Endothelial cell of umbilical vein (primary cell): Measurements from ENCODE around the gene WDR86. TPM values are rescaled to one million over a fixed set of nuclear protein-coding genes. Genes with fewer than 3 reads are reported as not detected.

Experiments
- BruUV-seq: library from RNA; stranded (reverse); fragments of 400-500 nt; replicated peaks from 2 replicates; lab custom pipeline; 2021; lab: Mats Ljungman, UMichigan
- CTCF ChIA-PET: fragments of 300-600, 350-600 bp; sonication (Branson Sonifier 250); formaldehyde crosslinking; loops from one replicate; lab custom pipeline; 2021; ENCODE audit warnings: antibody characterized with exemption, inconsistent platforms; lab: Charles Lee
- POLR2A ChIA-PET: fragments of 300-600, 350-600 bp; sonication (Branson Sonifier 250); formaldehyde crosslinking; loops from one replicate; lab custom pipeline; 2021; ENCODE audit warnings: antibody characterized with exemption, inconsistent platforms; lab: Charles Lee
- DNase-seq: peaks from one replicate; pipeline ENCODE4 v3.0.0-alpha.2; 2011; ENCODE audit warnings: low read depth, low spot score
- FAIRE-seq: peaks from 2 replicates; lab custom pipeline; 2011; peaks lifted over from hg19 to GRCh38; lab: Jason Lieb, UNC
- H2AFZ ChIP-seq: 2 replicates; pipeline ENCODE4 v1.6.0; 2012; ENCODE audit warnings: low read depth, low read length, control low read depth, inconsistent platforms
- H3K27ac ChIP-seq: 2 replicates; pipeline ENCODE4 v1.5.1; 2011; ENCODE audit warnings: low read depth, mild to moderate bottlenecking, control low read depth, low read length, moderate library complexity; ENCODE audit not compliant: insufficient read depth
- H3K27me3 ChIP-seq, 2 experiments: 2 replicates each; pipeline versions ENCODE4 v1.6.0 to v1.6.1; 2011; ENCODE audit warnings: low read length in 2 of 2, mixed read lengths in 1 of 2; ENCODE audit not compliant: control insufficient read depth in 2 of 2, insufficient read depth in 2 of 2
- H3K36me3 ChIP-seq, 2 experiments: 2 replicates in 1 of 2; 3 replicates in 1 of 2; pipeline ENCODE4 v1.5.1; 2011; ENCODE audit warnings: low read length in 2 of 2, mild to moderate bottlenecking in 1 of 2, moderate library complexity in 1 of 2; ENCODE audit not compliant: control insufficient read depth in 2 of 2, insufficient read depth in 2 of 2; ENCODE audit errors: extremely low read depth in 1 of 2
- H3K4me1 ChIP-seq: 3 replicates; pipeline ENCODE4 v1.5.1; 2011; ENCODE audit warnings: mild to moderate bottlenecking, low read length; ENCODE audit not compliant: control insufficient read depth, insufficient read depth; ENCODE audit errors: extremely low read depth
- H3K4me2 ChIP-seq: 2 replicates; pipeline ENCODE4 v1.6.1; 2011; ENCODE audit warnings: low read length, control low read depth, mixed read lengths; ENCODE audit not compliant: insufficient read depth
- H3K4me3 ChIP-seq, 3 experiments: fragments of 200-600 bp in 1 of 3; sonication (generic), shearing (Covaris generic) in 1 of 3; replicated peaks in 1 of 3; 2 replicates each; pipeline ENCODE4 v1.5.1; 2011 to 2016; ENCODE audit warnings: control low read depth in 3 of 3, low read length in 3 of 3, mild to moderate bottlenecking in 2 of 3, inconsistent platforms in 1 of 3, low read depth in 1 of 3, moderate library complexity in 1 of 3; ENCODE audit not compliant: insufficient read depth in 1 of 3
- H3K79me2 ChIP-seq: 2 replicates; pipeline ENCODE4 v1.6.0; 2012; ENCODE audit warnings: low read length, inconsistent platforms; ENCODE audit not compliant: control insufficient read depth, insufficient read depth
- H3K9ac ChIP-seq: replicated peaks from 2 replicates; pipeline ENCODE3; 2011; ENCODE audit warnings: low read length, control low read depth; ENCODE audit not compliant: insufficient read depth; ENCODE audit errors: extremely low read depth
- H3K9me1 ChIP-seq: replicated peaks from 3 replicates; pipeline ENCODE4 v1.6.0; 2011; ENCODE audit warnings: mild to moderate bottlenecking, low read length; ENCODE audit not compliant: control insufficient read depth, insufficient read depth; ENCODE audit errors: extremely low read depth
- H3K9me3 ChIP-seq: replicated peaks from 2 replicates; pipeline ENCODE4 v1.5.1; 2012; ENCODE audit warnings: low read length, inconsistent platforms; ENCODE audit not compliant: control insufficient read depth, insufficient read depth
- H4K20me1 ChIP-seq: replicated peaks from 2 replicates; pipeline ENCODE3; 2011; ENCODE audit warnings: mild to moderate bottlenecking, low read length; ENCODE audit not compliant: control insufficient read depth, insufficient read depth; ENCODE audit errors: extremely low read depth
- EZH2 ChIP-seq: IDR thresholded peaks from 2 replicates; pipeline ENCODE4 v1.6.1; 2012; ENCODE audit warnings: borderline replicate concordance, low read depth, mild to moderate bottlenecking, moderate library complexity, low read length, inconsistent platforms; ENCODE audit not compliant: severe bottlenecking
- GATA2 ChIP-seq: IDR thresholded peaks from 2 replicates; pipeline ENCODE4 v1.7.0; 2011; ENCODE audit warnings: low read depth, mild to moderate bottlenecking, moderate library complexity, mixed read lengths, low read length; ENCODE audit not compliant: insufficient read length, insufficient read depth
- dilution Hi-C: fragments of 300-500 bp; cut with MboI; formaldehyde crosslinking; loops from one replicate; pipeline ENCODE4 v1.15.0; 2019; ENCODE audit warnings: low sequenced_read_pairs; ENCODE audit not compliant: extremely low pct_ligation_motif_present
- intact Hi-C: fragments of 100-400 bp; cut with micrococcal nuclease; formaldehyde crosslinking; loops from one replicate; pipeline ENCODE4 v1.10.0; 2022
- polyA plus RNA-seq, 4 experiments: library from polyadenylated mRNA; depleted of rRNA in 3 of 4; stranded (reverse) in 3 of 4; unstranded in 1 of 4; fragments of >200 nt; gene quantifications; 2 replicates each; pipeline versions ENCODE4 v1.2.1 to v1.2.3, GENCODE V29; 2011 to 2012; ENCODE audit warnings: missing spikeins in 1 of 4
- total RNA-seq: library from RNA; stranded (reverse); gene quantifications from 2 replicates; pipeline ENCODE4 v1.2.3, GENCODE V29; 2021

The WDR86 gene
- total and polyA plus RNA-seq, 2 donors (not counting 3 experiments of a cell fraction or from before 2014, with no cell fraction given) = not detected

DNA sequence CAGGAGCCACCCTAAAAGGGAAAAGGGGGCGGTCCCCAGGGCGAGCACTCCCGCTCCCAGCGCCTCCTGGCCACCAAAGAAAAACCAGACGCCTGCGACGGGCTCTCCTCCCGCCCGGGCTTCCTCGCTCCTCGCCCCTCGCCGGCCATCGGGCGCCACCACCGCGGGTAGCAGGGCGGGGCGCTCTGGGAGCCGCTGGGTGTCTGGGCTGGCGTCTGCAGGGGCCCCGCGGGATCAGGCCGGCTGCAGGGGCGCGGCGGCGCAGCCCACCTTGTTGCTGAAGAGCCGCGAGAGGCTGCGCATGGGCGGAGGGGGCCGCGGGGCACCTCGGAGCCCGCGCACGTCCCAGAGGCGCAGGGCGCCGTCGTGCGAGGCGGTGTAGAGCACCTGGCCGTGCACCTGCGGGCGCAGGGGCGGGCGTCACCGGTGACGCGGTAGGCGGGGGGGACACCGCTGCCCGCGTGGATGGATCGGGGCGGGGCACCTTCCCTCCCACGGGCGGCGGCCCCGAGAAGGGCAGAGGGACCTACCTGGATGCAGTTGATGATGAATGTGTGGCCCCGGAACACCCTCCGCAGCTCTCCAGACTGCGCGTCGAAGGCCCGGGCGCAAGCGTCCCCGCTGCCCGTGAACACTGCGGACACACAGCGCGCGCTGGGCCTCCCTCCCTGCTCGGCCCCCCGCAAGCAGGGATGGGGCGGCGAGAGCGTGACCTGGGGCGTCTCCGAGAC is 28.3 kb downstream of the WDR86 start:
- ChIA-PET CTCF (no interaction called here), POLR2A (no interaction called here)
- intact Hi-C loops = no loop called here
- H3K4me3 ChIP-seq = no peak overlapping the region
- TF ChIP-seq GATA2 = no peak
- TF ChIP-seq EZH2 = peak; percentile 87
- no peak overlapping the region for H3K4me2 ChIP-seq
- no peak overlapping the region for H3K27ac ChIP-seq
- H3K9me3 ChIP-seq = no peaks in the 10 kb centered on the region
- no TSS peak for BruUV-seq
- DNase-seq (no peak), FAIRE-seq (no peak)
- no peaks in the 10 kb centered on the region for H3K4me1 ChIP-seq
- peaks cover 0 to 3% of the 10 kb centered on the region in 2 experiments for H3K36me3 ChIP-seq
- H3K9ac ChIP-seq = no peak overlapping the region
- H3K27me3 ChIP-seq = peaks cover 16 to 27% of the 10 kb centered on the region in 2 experiments
- H3K9me1 ChIP-seq = no peaks in the 10 kb centered on the region
- dilution Hi-C loops = no loop called here
- H2AFZ ChIP-seq = no peak overlapping the region
- H4K20me1 ChIP-seq = no peaks in the 10 kb centered on the region
- H3K79me2 ChIP-seq = no peaks in the 10 kb centered on the region

DNA sequence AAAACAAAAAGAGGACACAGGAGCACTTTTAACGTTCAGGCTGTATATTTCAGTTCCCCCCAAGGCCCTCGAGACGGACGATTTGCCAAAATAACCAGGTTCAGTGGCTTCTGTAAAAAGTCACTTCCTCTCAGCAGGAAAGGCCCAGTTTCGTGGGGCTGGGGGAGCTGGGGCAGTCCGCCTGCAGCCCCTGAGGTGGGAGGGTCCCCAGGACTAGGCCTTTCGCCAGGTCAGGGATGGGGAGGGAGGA is 28.8 kb downstream of the WDR86 start:
- FAIRE-seq = no peak
- no TSS peak for BruUV-seq
- dilution Hi-C loops = no loop called here
- H4K20me1 ChIP-seq = no peaks in the 10 kb centered on the region
- intact Hi-C loops = no loop called here
- H3K9me3 ChIP-seq = no peaks in the 10 kb centered on the region
- H3K4me3 ChIP-seq = no peak overlapping the region
- ChIA-PET POLR2A (no interaction called here), CTCF (no interaction called here)
- H3K4me1 ChIP-seq = no peaks in the 10 kb centered on the region
- no peaks in the 10 kb centered on the region for H3K79me2 ChIP-seq
- H3K27me3 ChIP-seq = peaks cover 16 to 27% of the 10 kb centered on the region in 2 experiments
- no peaks in the 10 kb centered on the region for H3K9me1 ChIP-seq
- TF ChIP-seq GATA2 = no peak
- no peak overlapping the region for H2AFZ ChIP-seq
- H3K9ac ChIP-seq = no peak overlapping the region
- H3K36me3 ChIP-seq = peaks cover 0 to 8% of the 10 kb centered on the region in 2 experiments
- no peak for DNase-seq
- no peak overlapping the region for H3K4me2 ChIP-seq
- no peak overlapping the region for H3K27ac ChIP-seq
